NCI-H82 treated with DMSO at 0.1 percent for 48 hours (cell line): ENCODE measurements around the gene GFOD1.

Source experiments
- DNase-seq: peaks from one replicate; lab custom pipeline; 2025; ENCODE audit not compliant: unreplicated experiment; lab: John Stamatoyannopoulos, UW

GFOD1 gene

GRCh38 chr6:13427801-13428582 is 59.4 kb downstream of the GFOD1 start:
- no peak for DNase-seq

- DNase-seq: no peak
These were observed 60.1 kb downstream of the GFOD1 start for GRCh38 chr6:13427316-13427715.

- DNase-seq: no peak
These were observed 61.2 kb downstream of the GFOD1 start for GRCh38 chr6:13425943-13426931.

DNA sequence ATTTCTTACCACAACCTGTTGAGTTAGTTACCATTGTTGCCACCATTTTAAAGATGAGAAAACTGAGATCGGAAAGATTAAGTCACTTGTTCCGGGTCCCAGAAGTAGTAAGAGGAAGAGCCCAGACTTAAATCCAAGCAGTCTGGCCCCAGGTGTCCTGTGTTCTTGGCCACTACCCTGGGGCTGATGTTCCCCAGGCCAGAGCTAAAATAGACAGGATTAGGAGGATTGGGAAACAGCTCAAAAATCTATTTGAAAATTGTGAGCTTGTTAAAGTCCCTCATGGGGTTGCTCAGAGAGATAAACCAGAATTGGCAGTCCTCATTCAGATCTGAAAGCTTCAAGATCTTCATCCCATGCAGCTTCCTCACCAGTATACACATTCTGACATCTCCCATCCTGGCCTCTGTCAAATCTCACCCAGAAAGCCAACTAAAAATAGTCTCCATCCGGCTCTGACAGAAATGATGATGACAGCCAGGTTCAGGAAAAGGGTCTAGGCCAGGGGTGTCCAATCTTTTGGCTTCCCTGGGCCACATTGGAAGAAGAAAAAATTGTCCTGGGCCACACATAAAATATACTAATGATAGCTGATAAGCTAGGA is 62.0 kb downstream of the GFOD1 start:
- no peak for DNase-seq

- no peak for DNase-seq
These were observed 64.1 kb downstream of the GFOD1 start for GRCh38 chr6:13423252-13423651.

DNA sequence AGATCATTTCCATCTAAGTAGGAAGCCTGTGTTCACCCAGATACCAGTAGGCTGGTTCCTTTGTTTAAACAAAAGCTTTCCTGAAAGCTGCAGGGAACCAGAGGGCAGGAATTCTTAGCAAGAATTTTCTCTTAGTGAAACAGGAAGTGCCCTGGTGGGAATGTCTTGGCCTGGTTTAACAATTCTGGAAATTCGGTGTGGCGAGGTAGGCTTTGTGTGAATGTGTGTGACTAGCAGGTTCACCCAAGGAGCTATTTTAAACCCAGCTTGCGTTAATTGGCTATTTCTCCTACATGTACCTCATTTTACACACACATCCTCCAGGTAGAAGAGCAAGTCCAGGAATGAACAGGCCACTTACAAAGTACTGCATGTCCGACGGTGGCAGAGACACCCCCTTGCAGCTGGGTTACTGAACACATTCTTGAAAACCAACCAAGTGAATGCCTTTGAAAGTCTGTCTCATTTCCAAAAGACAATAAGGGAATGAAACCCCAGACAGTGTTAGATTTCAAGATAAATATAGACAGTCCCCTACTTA is 64.6 kb downstream of the GFOD1 start:
- DNase-seq: no peak

- DNase-seq: no peak
These were observed 65.9 kb downstream of the GFOD1 start for GRCh38 chr6:13421425-13422059.

- no peak for DNase-seq
These were observed 67.1 kb downstream of the GFOD1 start for GRCh38 chr6:13420269-13420668.

GRCh38 chr6:13419422-13420195 is 67.8 kb downstream of the GFOD1 start:
- DNase-seq: no peak

- DNase-seq: no peak
These were observed 68.6 kb downstream of the GFOD1 start for GRCh38 chr6:13418844-13419243.

DNA sequence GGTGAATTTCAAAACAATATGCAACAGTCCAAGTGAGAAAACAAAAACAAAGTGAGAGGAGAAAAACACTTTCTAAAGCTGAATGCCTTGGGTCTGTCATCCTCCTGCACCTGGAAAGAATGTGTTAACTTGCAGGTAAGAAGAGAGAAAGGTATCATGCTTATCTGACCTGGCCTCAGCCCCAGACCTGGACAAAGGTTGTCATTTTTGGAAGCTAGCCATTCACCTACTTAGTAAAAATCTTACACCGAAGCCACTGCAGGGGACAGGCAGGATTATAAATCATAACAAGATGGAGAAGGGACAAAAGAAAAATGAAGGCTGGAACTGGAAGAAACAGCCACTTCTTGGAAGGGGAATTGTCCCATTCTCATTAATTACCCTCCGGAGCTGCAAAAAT is 69.4 kb downstream of the GFOD1 start:
- no peak for DNase-seq

DNA sequence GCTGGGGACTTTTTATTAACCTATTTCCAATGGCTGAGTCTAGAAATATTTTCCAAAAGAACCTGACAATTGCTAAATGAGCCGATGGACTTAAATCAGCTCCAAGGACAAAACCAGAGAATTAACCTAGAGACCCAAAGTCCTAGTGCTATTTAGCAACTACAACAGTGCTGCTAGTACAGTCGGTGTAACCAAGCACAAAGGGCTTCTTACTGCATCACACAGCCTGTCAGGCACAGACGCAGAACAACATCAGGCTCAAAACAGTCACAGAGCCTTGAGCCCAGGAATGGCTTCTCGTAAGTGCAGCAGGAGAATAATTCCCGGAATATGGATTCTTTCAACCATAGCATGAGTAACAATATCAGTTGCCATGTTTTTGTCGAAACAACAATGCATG is 70.0 kb downstream of the GFOD1 start:
- no peak for DNase-seq

DNA sequence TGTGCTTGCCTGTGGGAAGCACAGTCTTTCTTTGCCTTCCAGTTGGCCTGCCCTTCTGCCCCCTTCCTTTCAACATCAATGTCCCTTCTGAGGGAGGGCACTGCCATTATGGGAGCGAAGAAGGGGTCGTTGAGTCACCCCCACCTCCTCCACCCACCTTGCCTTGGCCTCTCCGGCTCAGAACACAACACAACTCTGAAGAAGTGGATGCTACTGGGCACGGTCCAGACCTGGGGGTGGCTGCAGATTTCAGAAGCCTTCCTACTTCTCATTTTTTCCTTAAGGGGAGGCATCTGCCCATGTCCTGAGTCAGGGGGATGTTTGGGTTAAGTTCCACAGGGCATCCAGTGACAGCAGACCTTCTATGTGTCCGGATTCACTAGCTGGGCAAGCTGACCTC is 72.1 kb downstream of the GFOD1 start:
- DNase-seq: no peak

DNA sequence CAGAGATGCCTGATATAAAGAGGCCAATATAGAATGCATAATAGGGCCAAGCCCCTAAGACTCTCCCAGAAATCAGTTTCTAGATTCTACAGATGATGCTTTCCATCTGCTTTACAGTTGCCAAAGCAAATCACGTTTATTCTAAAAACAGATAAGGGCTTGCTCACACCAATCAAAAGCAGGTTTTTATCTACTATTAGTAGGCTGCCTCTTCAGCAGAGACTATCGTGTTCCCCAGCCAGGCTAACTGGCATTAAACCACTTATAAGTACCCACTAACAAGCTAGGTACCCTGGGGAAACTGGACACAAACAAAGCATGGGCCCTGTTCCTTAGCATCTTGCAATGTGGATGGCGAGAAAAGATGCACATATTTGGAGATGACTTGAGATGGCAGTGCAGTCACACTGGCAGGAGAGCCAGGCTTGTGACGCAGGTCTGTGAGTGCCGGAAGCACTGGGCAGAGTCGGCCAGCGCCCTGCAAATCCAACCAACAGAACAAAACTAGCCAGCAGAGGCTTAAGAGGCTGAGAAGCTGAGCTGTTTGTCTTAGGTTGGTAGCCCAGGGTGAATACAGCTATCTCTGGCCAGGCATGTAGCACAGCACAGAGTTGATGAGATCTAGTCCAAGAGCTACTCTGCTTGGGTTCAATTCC is 73.4 kb downstream of the GFOD1 start:
- no peak for DNase-seq

- no peak for DNase-seq
These were observed 73.9 kb downstream of the GFOD1 start for GRCh38 chr6:13413466-13413862.

DNA sequence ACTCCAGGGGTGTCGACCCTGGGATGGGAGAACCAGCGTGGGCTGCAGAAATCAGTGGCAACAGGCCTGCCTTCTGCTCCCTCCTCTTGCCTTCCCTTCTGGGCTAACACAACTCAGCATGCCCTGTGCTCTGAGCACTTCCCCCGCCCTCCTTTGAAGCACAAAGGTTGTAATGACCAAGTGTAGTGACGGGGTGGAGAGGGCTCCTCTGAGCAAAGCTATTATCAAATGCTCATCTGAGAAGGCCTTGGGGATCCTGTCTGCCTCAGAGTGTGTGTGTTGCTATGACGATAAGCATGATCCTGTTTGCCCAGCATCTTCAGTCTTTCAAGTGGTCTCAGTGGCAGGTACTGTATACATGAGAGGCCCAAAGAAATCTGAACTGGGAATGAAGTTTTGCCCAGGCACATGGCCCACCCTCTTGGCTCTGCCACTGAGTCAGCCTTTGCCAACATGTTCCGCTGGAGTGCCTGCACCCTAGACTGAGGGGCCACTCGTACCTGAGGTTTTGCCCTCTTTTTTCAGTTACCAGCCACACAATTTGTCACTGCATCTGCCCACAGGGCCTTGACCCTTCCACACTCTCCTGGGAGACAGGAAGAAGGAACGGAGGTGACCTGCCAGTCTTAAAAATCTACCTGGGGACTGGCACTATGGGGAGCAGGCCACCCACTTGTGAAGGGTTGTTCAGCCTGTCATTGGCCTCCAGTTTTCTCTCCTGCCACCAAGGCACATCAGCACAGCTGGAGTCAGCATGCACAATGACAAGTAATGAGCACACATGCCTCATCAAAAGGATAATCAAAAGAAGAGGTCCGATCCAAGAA is 74.5 kb downstream of the GFOD1 start:
- DNase-seq: no peak

- DNase-seq: no peak
These were observed 75.2 kb downstream of the GFOD1 start for GRCh38 chr6:13412211-13412610.

- no peak for DNase-seq
These were observed 75.9 kb downstream of the GFOD1 start for GRCh38 chr6:13411484-13411883.

- no peak for DNase-seq
These were observed 77.4 kb downstream of the GFOD1 start for GRCh38 chr6:13409991-13410390.
